HEK293 (cell line): ENCODE results near the gene ATOSA.

ENCODE experiments used
- BCL11A ChIP-seq: fragments of 450-650 bp; formaldehyde crosslinking; IDR thresholded peaks from 2 replicates; pipeline ENCODE4 v1.5.1; 2016; ENCODE audit warnings: low read depth, missing biosample characterization, missing genetic modification characterization
- GFI1B ChIP-seq: fragments of 450-650 bp; formaldehyde crosslinking; IDR thresholded peaks from 2 replicates; pipeline ENCODE4 v1.5.1; 2016; ENCODE audit warnings: missing biosample characterization, missing genetic modification characterization
- KLF10 ChIP-seq: fragments of 450-650 bp; IDR thresholded peaks from 2 replicates; pipeline ENCODE4 v1.5.1; 2018; ENCODE audit warnings: missing biosample characterization, mild to moderate bottlenecking, missing genetic modification characterization
- KLF8 ChIP-seq: fragments of 450-650 bp; formaldehyde crosslinking; IDR thresholded peaks from 2 replicates; pipeline ENCODE4 v1.5.1; 2016; ENCODE audit warnings: missing biosample characterization, missing genetic modification characterization
- REST ChIP-seq: fragments of 450-650 bp; formaldehyde crosslinking; IDR thresholded peaks from 2 replicates; pipeline ENCODE4 v1.5.1; 2016; ENCODE audit warnings: missing biosample characterization, missing genetic modification characterization
- SALL2 ChIP-seq: fragments of 450-650 bp; formaldehyde crosslinking; IDR thresholded peaks from 2 replicates; pipeline ENCODE4 v1.5.0; 2017; ENCODE audit warnings: missing biosample characterization, mild to moderate bottlenecking, missing genetic modification characterization, borderline replicate concordance
- SCRT1 ChIP-seq: fragments of 450-650 bp; formaldehyde crosslinking; IDR thresholded peaks from 2 replicates; pipeline ENCODE4 v1.5.1; 2016; ENCODE audit warnings: missing biosample characterization, missing genetic modification characterization, borderline replicate concordance
- SP7 ChIP-seq: fragments of 450-650 bp; formaldehyde crosslinking; IDR thresholded peaks from 2 replicates; pipeline ENCODE4 v1.5.1; 2016; ENCODE audit warnings: missing biosample characterization, missing genetic modification characterization
- TRIM28 ChIP-seq: IDR thresholded peaks from 2 replicates; pipeline ENCODE4 v1.6.1; 2011; ENCODE audit warnings: low read length, control low read depth, borderline replicate concordance
- ZBTB10 ChIP-seq: fragments of 450-650 bp; formaldehyde crosslinking; IDR thresholded peaks from 2 replicates; pipeline ENCODE4 v1.5.1; 2016; ENCODE audit warnings: missing biosample characterization, missing genetic modification characterization
- ZBTB48 ChIP-seq: fragments of 450-650 bp; formaldehyde crosslinking; IDR thresholded peaks from 2 replicates; pipeline ENCODE4 v1.5.1; 2016; ENCODE audit warnings: missing biosample characterization, missing genetic modification characterization
- ZFHX2 ChIP-seq: fragments of 450-650 bp; formaldehyde crosslinking; conservative IDR thresholded peaks from 2 replicates; pipeline ENCODE4 v1.5.1; 2016; ENCODE audit warnings: missing biosample characterization, missing genetic modification characterization
- ZNF10 ChIP-seq: fragments of 450-650 bp; formaldehyde crosslinking; IDR thresholded peaks from 2 replicates; pipeline ENCODE4 v1.5.1; 2017; ENCODE audit warnings: missing biosample characterization, missing genetic modification characterization
- ZNF184 ChIP-seq: fragments of 450-650 bp; IDR thresholded peaks from 2 replicates; pipeline ENCODE4 v1.5.1; 2018; ENCODE audit warnings: missing biosample characterization, mild to moderate bottlenecking, missing genetic modification characterization
- ZNF239 ChIP-seq: fragments of 450-650 bp; formaldehyde crosslinking; IDR thresholded peaks from 2 replicates; pipeline ENCODE4 v1.5.1; 2016; ENCODE audit warnings: missing biosample characterization, missing genetic modification characterization
- ZNF335 ChIP-seq: fragments of 450-650 bp; formaldehyde crosslinking; conservative IDR thresholded peaks from 2 replicates; pipeline ENCODE4 v1.5.1; 2016; ENCODE audit warnings: missing biosample characterization, missing genetic modification characterization
- ZNF354C ChIP-seq: fragments of 450-650 bp; formaldehyde crosslinking; IDR thresholded peaks from 2 replicates; pipeline ENCODE4 v1.5.1; 2016; ENCODE audit warnings: missing biosample characterization, missing genetic modification characterization, low read depth, borderline replicate concordance
- ZNF398 ChIP-seq: fragments of 450-650 bp; formaldehyde crosslinking; IDR thresholded peaks from 2 replicates; pipeline ENCODE4 v1.5.1; 2017; ENCODE audit warnings: missing biosample characterization, missing genetic modification characterization
- ZNF416 ChIP-seq: fragments of 450-650 bp; formaldehyde crosslinking; IDR thresholded peaks from 2 replicates; pipeline ENCODE4 v1.5.1; 2016; ENCODE audit warnings: missing biosample characterization, missing genetic modification characterization
- ZNF449 ChIP-seq: fragments of 450-650 bp; formaldehyde crosslinking; IDR thresholded peaks from 2 replicates; pipeline ENCODE4 v1.5.1; 2017; ENCODE audit warnings: missing biosample characterization, mild to moderate bottlenecking, missing genetic modification characterization, moderate library complexity
- ZNF555 ChIP-seq: fragments of 450-650 bp; formaldehyde crosslinking; conservative IDR thresholded peaks from 2 replicates; pipeline ENCODE4 v1.5.1; 2017; ENCODE audit warnings: missing biosample characterization, mild to moderate bottlenecking, missing genetic modification characterization, inconsistent platforms
- ZNF670 ChIP-seq: fragments of 450-650 bp; formaldehyde crosslinking; IDR thresholded peaks from 2 replicates; pipeline ENCODE4 v1.5.1; 2016; ENCODE audit warnings: missing biosample characterization, missing genetic modification characterization, low read depth
- ZNF785 ChIP-seq: fragments of 450-650 bp; formaldehyde crosslinking; IDR thresholded peaks from 2 replicates; pipeline ENCODE4 v1.5.1; 2016; ENCODE audit warnings: missing biosample characterization, missing genetic modification characterization
- ZNF791 ChIP-seq: fragments of 450-650 bp; formaldehyde crosslinking; IDR thresholded peaks from 2 replicates; pipeline ENCODE4 v1.5.1; 2016; ENCODE audit warnings: missing biosample characterization, missing genetic modification characterization

Gene ATOSA

GRCh38 chr15:52677593-52678467, 1.4 kb downstream of the ATOSA start (continued):
- TF ChIP-seq ZNF10 (tag by site-specific recombination), result no peak
- no peak for TF ChIP-seq GFI1B (tag by site-specific recombination)
- TF ChIP-seq KLF8 (tag by site-specific recombination), result no peak
- TF ChIP-seq SALL2 (tag by site-specific recombination), result no peak
- TF ChIP-seq ZNF239 (tag by site-specific recombination), result no peak
- TF ChIP-seq ZNF791 (tag by site-specific recombination), result no peak
- no peak for TF ChIP-seq ZNF670
- TF ChIP-seq REST, result no peak
- TF ChIP-seq ZNF416 (tag by site-specific recombination), result no peak
- no peak for TF ChIP-seq ZBTB10 (tag by site-specific recombination)
- no peak for TF ChIP-seq ZNF398 (tag by site-specific recombination)
- 0 out of 2 replicates have a peak, but pooled peaks have one; percentile 21 for TF ChIP-seq TRIM28
- TF ChIP-seq BCL11A (tag by site-specific recombination), result no peak
- no peak for TF ChIP-seq ZNF555 (tag by site-specific recombination)
- no peak; the same call in 1 of the 2 replicates for TF ChIP-seq ZNF335
- TF ChIP-seq ZNF785 (tag by site-specific recombination), result no peak
- peak; percentile 73; the same call in 1 of the 2 replicates for TF ChIP-seq SCRT1 (tag by site-specific recombination)
- peak; percentile 47; the same call in 1 of the 2 replicates for TF ChIP-seq ZNF449 (tag by site-specific recombination)
- TF ChIP-seq ZNF354C (tag by site-specific recombination), result no peak
- no peak for TF ChIP-seq KLF10 (tag by site-specific recombination)
- TF ChIP-seq ZBTB48 (tag by site-specific recombination), result no peak
- TF ChIP-seq ZNF184 (tag by site-specific recombination), result no peak
- no peak for TF ChIP-seq ZFHX2
- TF ChIP-seq SP7 (tag by site-specific recombination), result no peak
